Measurements from ENCODE around the gene C1orf21.

- TF ChIP-seq CTCF (IDR thresholded peaks at IDR 0.05) = no peak
- no peak for TF ChIP-seq POLR2A (IDR thresholded peaks at IDR 0.05)
These were observed 32.1 kb upstream of the C1orf21 start for GRCh38 chr1:184354719-184355118.
